Skin epidermis (tissue), 12 donors: ENCODE results near the gene C19orf85.

ENCODE experiments used
- H3K27ac ChIP-seq, 21 experiments: fragments of 200-600 bp; sonication (generic) in 11 of 21; one replicate each; pipeline ENCODE4 v1.5.0; 2020; ENCODE audit warnings: mild to moderate bottlenecking in 3 of 21, inconsistent platforms in 2 of 21, moderate library complexity in 2 of 21
- H3K4me3 ChIP-seq, 7 experiments: fragments of 200-600 bp; sonication (generic) in 2 of 7; one replicate each; pipeline ENCODE4 v1.5.0; 2020; ENCODE audit warnings: inconsistent platforms in 2 of 7, mild to moderate bottlenecking in 2 of 7, moderate library complexity in 1 of 7

C19orf85 gene

GRCh38 chr19:55490478-55491432, 26.2 kb upstream of the C19orf85 start:
- Histone ChIP-seq H3K4me3 (no peak overlapping the region), H3K27ac (peak overlapping the region in 6 of 21 experiments; percentile 14 to 49 (median 18))

- peak overlapping the region in 3 of 21 experiments; percentile 10 to 52 (median 42) for H3K27ac ChIP-seq
- no peak overlapping the region for H3K4me3 ChIP-seq
These were observed 25.3 kb upstream of the C19orf85 start for GRCh38 chr19:55489711-55490477.

DNA sequence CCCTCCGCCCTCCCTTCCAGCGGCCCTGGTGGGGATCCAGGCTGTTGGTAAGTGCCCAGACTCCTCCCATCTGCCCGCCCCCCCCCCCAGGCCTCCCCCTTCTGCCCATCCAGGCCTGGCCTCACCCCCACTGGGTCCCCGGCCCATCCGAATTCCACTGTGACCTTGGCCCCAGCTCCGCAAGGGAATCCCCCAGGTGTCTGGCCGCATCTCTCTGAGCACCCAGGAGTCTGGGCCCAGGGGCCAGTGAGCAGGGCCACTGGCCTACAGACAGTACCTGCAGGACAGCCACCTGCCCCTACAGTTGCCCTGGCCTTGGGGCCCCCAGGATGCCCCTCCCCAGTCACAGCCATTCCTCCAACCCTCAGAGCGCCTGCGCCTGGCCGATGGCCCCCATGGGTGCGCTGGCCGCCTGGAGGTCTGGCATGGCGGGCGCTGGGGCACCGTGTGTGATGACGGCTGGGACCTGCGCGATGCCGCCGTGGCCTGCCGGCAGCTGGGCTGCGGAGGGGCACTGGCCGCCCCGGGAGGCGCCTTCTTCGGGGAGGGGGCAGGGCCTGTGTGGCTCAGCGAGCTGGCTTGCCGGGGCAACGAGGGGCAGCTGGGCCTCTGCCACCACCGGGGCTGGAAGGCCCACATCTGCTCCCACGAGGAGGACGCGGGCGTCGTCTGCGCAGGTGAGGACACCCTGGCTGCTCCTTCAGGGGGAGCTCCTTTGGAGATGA, 24.6 kb upstream of the C19orf85 start:
- no peak overlapping the region for H3K4me3 ChIP-seq
- peak overlapping the region in 12 of 21 experiments; percentile 14 to 89 (median 60) for H3K27ac ChIP-seq

- Histone ChIP-seq H3K4me3 (no peak within 1 kb of the TSS), H3K27ac (peak within 1 kb of the TSS in 20 of 21 experiments; percentile 45 to 89 (median 80))
These were observed 23.6 kb upstream of the C19orf85 start, which contains the start of gene SSC5D for GRCh38 chr19:55487924-55488687. SSC5D (plus strand) TSS chr19:55488436; CDS start chr19:55488590, 154 bp downstream.

- peak overlapping the region; percentile 44 to 89 (median 80) for H3K27ac ChIP-seq
- H3K4me3 ChIP-seq: no peak overlapping the region
These were observed 22.7 kb upstream of the C19orf85 start for GRCh38 chr19:55486971-55487923.

- H3K4me3 ChIP-seq: no peak overlapping the region
- peak overlapping the region; percentile 44 to 90 (median 80) for H3K27ac ChIP-seq
These were observed 21.8 kb upstream of the C19orf85 start for GRCh38 chr19:55486043-55486970.

DNA sequence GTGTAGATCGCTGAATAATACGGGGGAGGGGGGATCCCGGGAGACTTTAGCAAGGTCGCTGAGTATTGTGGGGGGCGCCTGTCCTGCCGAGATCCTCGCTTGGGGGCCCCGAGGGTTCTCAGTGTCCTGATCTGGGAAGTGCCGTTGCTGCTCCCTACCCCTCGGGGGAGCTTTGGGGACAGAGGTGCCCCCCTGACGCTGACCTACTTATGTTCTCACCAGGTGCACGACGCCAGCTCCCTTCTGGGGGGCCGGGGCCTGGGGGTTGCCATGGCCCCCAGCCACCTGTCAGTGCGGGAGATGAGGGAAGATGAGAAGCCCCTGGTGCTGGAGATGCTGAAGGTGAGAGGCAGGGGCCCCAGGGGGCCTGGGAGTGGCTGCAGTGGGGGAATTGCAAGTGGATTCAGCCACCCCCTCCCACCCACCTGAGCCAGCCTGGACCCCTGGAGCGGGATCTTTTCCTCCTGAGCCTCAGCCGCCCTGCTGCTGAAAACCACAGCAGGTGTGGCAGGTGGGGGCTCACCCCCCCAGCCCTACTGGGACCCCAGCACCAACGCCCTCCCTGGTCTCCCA, 21.0 kb upstream of the C19orf85 start:
- Histone ChIP-seq H3K4me3 (peak overlapping the region; percentile 37 to 63 (median 45)), H3K27ac (peak overlapping the region; percentile 45 to 90 (median 80))

DNA sequence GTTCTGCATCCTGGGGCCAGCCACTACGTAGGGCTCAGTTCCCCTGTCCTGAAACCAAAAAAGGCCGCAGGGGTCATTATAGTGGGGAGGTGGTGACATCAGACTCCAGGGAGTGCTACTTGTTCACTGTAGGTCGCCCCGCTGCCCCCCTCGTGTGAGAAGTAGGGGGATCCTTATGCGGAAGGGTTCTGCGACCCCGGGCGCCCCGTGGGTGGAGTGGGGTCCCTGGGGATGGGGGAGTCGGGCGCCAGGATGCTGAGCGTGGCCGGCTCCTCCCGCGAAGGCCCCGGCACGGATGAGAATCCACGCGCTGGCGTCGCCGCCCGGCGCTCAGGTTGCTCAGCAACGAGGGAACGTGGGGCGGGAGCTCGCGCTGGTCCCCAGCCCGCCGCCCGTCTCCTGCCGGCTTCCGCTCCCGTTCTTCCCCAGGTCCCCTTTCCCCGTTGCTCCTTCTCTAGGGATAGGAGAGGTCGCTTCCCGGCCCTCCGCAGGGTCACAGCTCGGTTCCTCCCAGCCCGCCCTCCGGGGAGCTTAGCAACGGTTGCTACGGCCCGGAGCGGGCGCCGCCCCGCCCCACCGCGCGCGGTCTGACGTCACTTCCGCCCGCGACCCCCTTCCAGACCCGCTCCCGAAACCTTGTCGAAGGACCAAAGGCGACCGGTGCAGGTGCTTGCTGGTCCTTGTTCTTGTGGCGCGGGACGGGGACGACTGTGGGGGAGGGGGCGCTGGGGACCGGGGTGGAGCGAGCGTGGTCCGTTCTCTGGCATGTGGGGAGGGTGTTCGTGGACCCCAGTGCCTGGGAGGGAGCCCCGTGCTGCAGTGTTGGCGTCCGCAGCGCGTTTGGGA, 20.3 kb upstream of the C19orf85 start, which contains the start of gene NAT14:
TSS of gene NAT14 (plus strand) at position 596 of the 846 bp plus-strand sequence. CDS start 521 bp downstream, outside the sequence.
- H3K4me3 ChIP-seq: peak within 1 kb of the TSS; percentile 37 to 63 (median 45)
- peak within 1 kb of the TSS; percentile 45 to 90 (median 80) for H3K27ac ChIP-seq

DNA sequence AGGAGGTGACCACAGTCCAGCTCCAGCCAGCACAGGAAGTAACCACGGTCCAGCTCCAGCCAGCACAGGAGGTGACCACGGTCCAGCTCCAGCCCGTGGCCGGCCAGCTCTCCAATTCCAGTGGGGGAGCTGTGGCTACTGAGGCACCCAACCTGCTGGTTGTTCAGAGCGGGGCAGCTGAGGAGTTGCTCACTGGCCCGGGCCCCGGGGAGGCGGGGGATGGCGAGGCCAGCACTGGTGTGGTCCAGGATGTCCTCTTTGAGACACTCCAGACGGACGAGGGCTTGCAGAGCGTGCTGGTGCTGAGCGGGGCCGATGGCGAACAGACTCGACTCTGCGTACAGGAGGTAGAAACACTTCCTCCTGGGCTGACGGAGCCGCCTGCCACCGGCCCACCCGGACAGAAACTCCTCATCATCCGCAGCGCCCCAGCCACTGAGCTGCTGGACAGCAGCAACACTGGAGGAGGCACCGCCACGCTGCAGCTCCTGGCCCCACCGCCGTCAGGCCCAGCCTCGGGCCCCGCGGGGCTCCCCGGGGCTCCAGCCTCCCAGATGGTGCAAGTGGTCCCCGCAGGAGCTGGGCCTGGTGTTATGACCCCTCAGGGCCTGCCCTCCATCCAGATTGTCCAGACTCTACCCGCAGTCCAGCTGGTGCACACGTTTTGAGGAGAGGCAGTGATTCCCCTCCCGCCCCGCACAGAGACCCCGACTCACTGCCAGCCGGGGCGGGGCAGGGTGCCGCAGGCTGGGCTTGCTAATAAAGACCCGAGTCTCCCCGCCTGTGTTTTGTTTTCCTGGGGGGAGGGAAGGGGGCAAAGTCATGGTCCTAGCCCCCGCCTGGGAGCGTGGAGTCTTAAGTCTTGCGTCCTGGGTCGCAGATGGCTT, 19.4 kb upstream of the C19orf85 start:
- peak overlapping the region in 6 of 7 experiments; percentile 37 to 63 (median 45) for H3K4me3 ChIP-seq
- peak overlapping the region in 8 of 21 experiments; percentile 69 to 90 (median 82) for H3K27ac ChIP-seq

GRCh38 chr19:55482967-55483705, 18.6 kb upstream of the C19orf85 start:
- no peak overlapping the region for H3K27ac ChIP-seq
- no peak overlapping the region for H3K4me3 ChIP-seq

DNA sequence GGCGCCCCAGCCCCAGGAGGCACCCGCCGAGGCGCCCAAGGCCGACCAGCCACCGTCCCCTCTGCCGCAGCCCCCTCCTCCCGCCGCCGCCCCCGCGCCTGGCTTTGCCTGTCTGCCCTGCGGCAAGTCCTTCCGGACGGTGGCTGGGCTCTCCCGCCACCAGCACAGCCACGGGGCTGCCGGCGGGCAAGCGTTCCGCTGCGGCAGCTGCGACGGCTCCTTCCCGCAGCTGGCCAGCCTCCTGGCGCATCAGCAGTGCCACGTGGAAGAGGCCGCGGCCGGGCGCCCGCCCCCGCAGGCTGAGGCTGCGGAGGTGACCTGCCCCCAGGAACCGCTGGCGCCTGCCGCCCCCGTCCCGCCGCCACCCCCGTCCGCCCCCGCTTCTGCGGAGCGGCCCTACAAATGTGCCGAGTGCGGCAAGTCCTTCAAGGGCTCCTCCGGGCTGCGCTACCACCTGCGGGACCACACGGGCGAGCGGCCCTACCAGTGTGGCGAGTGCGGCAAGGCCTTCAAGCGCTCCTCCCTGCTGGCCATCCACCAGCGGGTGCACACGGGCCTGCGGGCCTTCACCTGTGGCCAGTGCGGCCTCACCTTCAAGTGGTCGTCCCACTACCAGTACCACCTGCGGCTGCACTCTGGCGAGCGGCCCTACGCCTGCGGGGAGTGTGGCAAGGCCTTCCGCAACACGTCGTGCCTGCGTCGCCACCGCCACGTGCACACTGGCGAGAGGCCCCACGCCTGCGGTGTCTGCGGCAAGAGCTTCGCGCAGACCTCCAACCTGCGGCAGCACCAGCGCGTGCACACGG, 17.8 kb upstream of the C19orf85 start:
- no peak overlapping the region for H3K4me3 ChIP-seq

DNA sequence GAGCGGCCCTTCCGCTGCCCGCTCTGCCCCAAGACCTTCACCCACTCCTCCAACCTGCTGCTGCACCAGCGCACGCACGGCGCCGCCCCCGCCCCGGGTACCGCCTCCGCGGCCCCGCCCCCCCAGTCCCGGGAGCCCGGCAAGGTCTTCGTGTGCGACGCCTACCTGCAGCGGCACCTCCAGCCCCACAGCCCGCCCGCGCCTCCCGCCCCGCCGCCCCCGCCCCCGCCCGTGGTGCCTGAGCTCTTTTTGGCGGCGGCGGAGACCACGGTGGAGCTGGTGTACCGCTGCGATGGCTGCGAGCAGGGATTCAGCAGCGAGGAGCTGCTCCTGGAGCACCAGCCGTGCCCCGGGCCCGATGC, 17.2 kb upstream of the C19orf85 start:
- Histone ChIP-seq H3K4me3 (no peak overlapping the region), H3K27ac (no peak overlapping the region)

More for the DNA sequence above, 17.8 kb upstream of the C19orf85 start:
- no peak overlapping the region for H3K27ac ChIP-seq
